GM23338 (cell line): ENCODE results near the gene TPGS1. TPM values are rescaled to one million over a fixed set of nuclear protein-coding genes. Genes with fewer than 3 reads are reported as not detected.

Source experiments
- ATAC-seq: fragments of 200-7000 bp; cut with Tn5 transposase; 3 replicates; pipeline ENCODE4 v1.9.1; 2020
- DNase-seq: peaks from one replicate; pipeline ENCODE4 v3.0.0-alpha.2; 2015; ENCODE audit warnings: low spot score
- H2AFZ ChIP-seq: fragments of 200-600 bp; sonication (generic); 2 replicates; pipeline ENCODE4 v1.8.0; 2016; ENCODE audit warnings: antibody characterized with exemption, mild to moderate bottlenecking, moderate library complexity
- H3F3A ChIP-seq: fragments of 200-600 bp; sonication (generic); replicated peaks from 2 replicates; pipeline ENCODE4 v1.8.0; 2017; ENCODE audit warnings: antibody characterized with exemption, mixed run types, low read depth
- H3K27ac ChIP-seq: fragments of 200-600 bp; sonication (generic); 2 replicates; pipeline ENCODE4 v1.6.1; 2016; ENCODE audit warnings: low read depth
- H3K27me3 ChIP-seq: fragments of 200-600 bp; sonication (generic); 2 replicates; pipeline ENCODE4 v1.8.0; 2016; ENCODE audit warnings: mild to moderate bottlenecking, mixed run types, moderate library complexity; ENCODE audit not compliant: insufficient read depth
- H3K36me3 ChIP-seq: fragments of 200-600 bp; sonication (generic); 2 replicates; pipeline ENCODE4 v1.8.0; 2016; ENCODE audit warnings: mild to moderate bottlenecking; ENCODE audit not compliant: insufficient read depth
- H3K4me1 ChIP-seq: fragments of 200-600 bp; sonication (generic); 2 replicates; pipeline ENCODE4 v1.8.0; 2016; ENCODE audit warnings: mild to moderate bottlenecking, moderate library complexity; ENCODE audit not compliant: insufficient read depth
- H3K4me2 ChIP-seq: fragments of 200-600 bp; sonication (generic); 2 replicates; pipeline ENCODE4 v1.7.1; 2017; ENCODE audit warnings: mixed run types
- H3K4me3 ChIP-seq: fragments of 200-600 bp; sonication (generic); 2 replicates; pipeline ENCODE4 v1.6.1; 2016; ENCODE audit warnings: mixed run types
- H3K79me2 ChIP-seq: fragments of 200-600 bp; sonication (generic); replicated peaks from 2 replicates; pipeline ENCODE4 v1.8.0; 2017; ENCODE audit warnings: mild to moderate bottlenecking; ENCODE audit not compliant: insufficient read depth
- H3K9me2 ChIP-seq: fragments of 200-600 bp; sonication (generic); 2 replicates; pipeline ENCODE4 v1.8.0; 2017; ENCODE audit not compliant: insufficient read depth
- H4K20me1 ChIP-seq: fragments of 200-600 bp; sonication (generic); replicated peaks from 2 replicates; pipeline ENCODE4 v1.8.0; 2017; ENCODE audit warnings: mild to moderate bottlenecking; ENCODE audit not compliant: insufficient read depth
- H3K27ac Mint-ChIP-seq: 2 replicates; pipeline ENCODE4 v1.8.0; 2020; ENCODE audit warnings: inconsistent platforms, mild to moderate bottlenecking, moderate library complexity, mixed read lengths
- H3K27me3 Mint-ChIP-seq: 3 replicates; pipeline ENCODE4 v1.8.0; 2022; ENCODE audit warnings: low read depth, mild to moderate bottlenecking, moderate library complexity, mixed read lengths, inconsistent platforms; ENCODE audit not compliant: insufficient read depth, poor library complexity
- H3K36me3 Mint-ChIP-seq: 3 replicates; pipeline ENCODE4 v1.8.0; 2021; ENCODE audit warnings: low read depth, mild to moderate bottlenecking, inconsistent platforms, moderate library complexity, mixed read lengths
- H3K4me1 Mint-ChIP-seq: 3 replicates; pipeline ENCODE4 v1.8.0; 2020; ENCODE audit warnings: mild to moderate bottlenecking, inconsistent platforms, mixed read lengths
- H3K4me3 Mint-ChIP-seq: 3 replicates; pipeline ENCODE4 v1.8.0; 2021; ENCODE audit warnings: moderate library complexity, mild to moderate bottlenecking, inconsistent platforms, mixed read lengths
- H3K9me3 Mint-ChIP-seq: 3 replicates; pipeline ENCODE4 v1.8.0; 2020; ENCODE audit warnings: moderate library complexity, mild to moderate bottlenecking, inconsistent platforms, mixed read lengths
- ETS1 ChIP-seq: IDR thresholded peaks from 2 replicates; pipeline ENCODE4 v1.6.1; 2016; ENCODE audit warnings: antibody characterized with exemption
- EZH2 ChIP-seq: fragments of 200-600 bp; sonication (generic); IDR thresholded peaks from one replicate; pipeline ENCODE4 v1.8.0; 2017; ENCODE audit warnings: antibody characterized with exemption, mild to moderate bottlenecking, low read depth; ENCODE audit not compliant: unreplicated experiment
- JUNB ChIP-seq: IDR thresholded peaks from one replicate; pipeline ENCODE4 v1.6.1; 2016; ENCODE audit warnings: antibody characterized with exemption; ENCODE audit not compliant: unreplicated experiment
- NANOG ChIP-seq: IDR thresholded peaks from 2 replicates; pipeline ENCODE4 v1.6.1; 2016; ENCODE audit warnings: antibody characterized with exemption, borderline replicate concordance
- POLR2AphosphoS5 ChIP-seq: IDR thresholded peaks from 2 replicates; pipeline ENCODE4 v1.6.1; 2016; ENCODE audit warnings: antibody characterized with exemption, low read depth
- REST ChIP-seq: IDR thresholded peaks from one replicate; pipeline ENCODE4 v1.6.1; 2018; ENCODE audit warnings: antibody characterized with exemption; ENCODE audit not compliant: unreplicated experiment
- ZNF114 ChIP-seq: fragments of 250-450 bp; sonication (Bioruptor Pico); IDR thresholded peaks from 2 replicates; pipeline ENCODE4 v1.5.0; 2020; ENCODE audit warnings: mild to moderate bottlenecking, moderate library complexity
- ZNF462 ChIP-seq: fragments of 250-450 bp; sonication (Bioruptor Pico); IDR thresholded peaks from 2 replicates; pipeline ENCODE4 v1.5.0; 2020; ENCODE audit warnings: mild to moderate bottlenecking, moderate library complexity
- polyA plus RNA-seq: library from polyadenylated mRNA; unstranded; fragments of >200 nt; fragmentation: Nextera tagmentation; extraction: Ambion mirVana; gene quantifications from 2 replicates; pipeline ENCODE4 v1.2.1, GENCODE V29; 2016
- total RNA-seq: library from RNA; depleted of rRNA; stranded (reverse); fragments of >200 nt; shearing (Covaris generic); gene quantifications from 2 replicates; pipeline ENCODE4 v1.2.3, GENCODE V29; 2014

Gene TPGS1
- total and polyA plus RNA-seq, 2 experiments from 2014 or later: 11.9 to 38.4 TPM

DNA sequence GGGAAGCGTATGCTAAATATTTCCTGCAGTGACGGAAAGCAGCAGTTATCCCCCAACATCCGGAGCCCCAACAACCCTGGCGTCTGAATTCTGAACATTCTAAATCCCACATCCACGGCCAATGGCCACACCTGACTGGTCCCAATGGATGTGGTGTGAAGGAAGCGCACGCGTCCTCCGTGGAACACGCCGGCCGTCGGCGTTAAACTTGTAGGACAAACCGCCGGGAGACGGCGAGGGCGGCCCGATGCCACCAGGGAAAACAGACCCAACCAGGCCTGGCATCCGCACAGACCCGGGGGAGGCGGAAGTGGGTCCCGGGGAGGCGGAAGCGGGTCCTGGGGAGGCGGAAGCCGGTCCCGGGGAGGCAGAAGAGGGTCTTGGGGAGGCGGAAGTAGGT, 49.7 kb upstream of the TPGS1 start (continued):
- TF ChIP-seq REST (no peak), NANOG (no peak), ETS1 (no peak)

- Histone ChIP-seq H2AFZ (no peak overlapping the region), H3F3A (0 out of 2 replicates have a peak, but pooled peaks cover 4% of the 10 kb centered on the region), H3K27me3 (peaks cover 33% of the 10 kb centered on the region), H4K20me1 (no peaks in the 10 kb centered on the region), H3K79me2 (no peaks in the 10 kb centered on the region), H3K4me2 (no peak overlapping the region), H3K4me3 (no peak overlapping the region), H3K4me1 (no peaks in the 10 kb centered on the region; the same call in 1 of the 2 replicates), H3K27ac (no peak overlapping the region), H3K36me3 (no peaks in the 10 kb centered on the region), H3K9me2 (no peaks in the 10 kb centered on the region)
- ATAC-seq: no peak
- Mint-ChIP-seq H3K36me3 (peaks cover 2% of the 10 kb centered on the region; the same call in 1 of the 3 replicates), H3K4me1 (peaks cover 7% of the 10 kb centered on the region), H3K27me3 (peaks cover 29% of the 10 kb centered on the region), H3K27ac (no peak overlapping the region), H3K9me3 (peaks cover 8% of the 10 kb centered on the region), H3K4me3 (no peak overlapping the region)
- no peak for DNase-seq
- TF ChIP-seq POLR2AphosphoS5: no peak
- TF ChIP-seq NANOG: no peak
- no peak for TF ChIP-seq REST
- no peak for TF ChIP-seq JUNB
- no peak for TF ChIP-seq ZNF462 (CRISPR knock-in tag)
- no peak for TF ChIP-seq EZH2
- no peak for TF ChIP-seq ZNF114
These were observed 48.9 kb upstream of the TPGS1 start for GRCh38 chr19:458091-459042.
